NCI-H1694 treated with DMSO at 0.1 percent for 48 hours (cell line): ENCODE data around the gene MYRIP.
"Not testable (repeated sequence)": the region's sequence is repeated elsewhere in the genome, so short reads cannot be mapped to it uniquely, and the experiment has no call there.

ENCODE experiments used
- DNase-seq: peaks from one replicate; lab custom pipeline; 2025; lab: John Stamatoyannopoulos, UW

MYRIP gene

GRCh38 chr3:40042752-40043443 lies 233.5 kb downstream of the MYRIP start:
- DNase-seq, result no peak

GRCh38 chr3:40043444-40043755 lies 234.0 kb downstream of the MYRIP start:
- DNase-seq, result no peak

GRCh38 chr3:40044487-40044886 lies 235.1 kb downstream of the MYRIP start:
- DNase-seq, result no peak

DNA sequence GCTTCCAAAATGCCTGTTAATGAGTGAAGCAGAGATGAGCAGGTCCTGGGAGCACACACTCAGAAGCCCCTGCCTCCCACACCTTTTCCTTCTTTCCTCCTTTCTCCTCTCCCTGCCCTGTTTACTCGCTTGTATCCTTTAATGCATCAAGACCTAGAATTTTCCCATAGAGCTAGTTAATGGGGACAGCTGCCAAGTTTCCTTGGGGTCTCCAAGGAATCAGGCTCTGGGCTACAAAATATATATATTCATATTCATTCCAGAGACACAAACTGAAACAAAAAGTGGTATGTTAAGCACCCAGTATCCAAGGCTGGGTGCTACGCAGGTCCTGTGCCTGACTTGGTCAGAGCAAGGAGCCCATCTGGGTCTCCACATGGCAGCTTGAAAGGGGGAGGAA lies 235.6 kb downstream of the MYRIP start:
- DNase-seq, result no peak

- DNase-seq, result no peak
Observed at GRCh38 chr3:40046149-40046548, 236.7 kb downstream of the MYRIP start.

DNA sequence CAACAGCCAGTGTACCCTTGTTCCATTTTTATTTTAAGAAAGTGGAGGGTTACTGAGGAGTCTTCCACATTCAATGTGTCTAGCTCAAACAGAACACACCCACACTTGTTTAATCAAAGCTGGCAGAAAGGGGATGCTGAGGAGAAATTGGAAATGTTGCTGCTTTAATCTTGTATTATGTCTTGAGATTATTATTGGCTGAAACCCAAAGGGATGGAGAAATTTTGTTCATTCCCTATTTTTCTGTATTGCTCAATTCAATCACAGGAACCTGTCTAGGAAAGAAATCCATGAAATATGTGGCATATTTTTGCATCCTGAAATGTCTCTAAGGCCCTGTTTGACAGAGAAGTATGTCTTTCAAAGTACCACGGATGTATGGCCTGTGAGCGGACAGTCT lies 238.0 kb downstream of the MYRIP start:
- no peak for DNase-seq

- no peak for DNase-seq
Observed at GRCh38 chr3:40053663-40054062, 244.3 kb downstream of the MYRIP start.

DNA sequence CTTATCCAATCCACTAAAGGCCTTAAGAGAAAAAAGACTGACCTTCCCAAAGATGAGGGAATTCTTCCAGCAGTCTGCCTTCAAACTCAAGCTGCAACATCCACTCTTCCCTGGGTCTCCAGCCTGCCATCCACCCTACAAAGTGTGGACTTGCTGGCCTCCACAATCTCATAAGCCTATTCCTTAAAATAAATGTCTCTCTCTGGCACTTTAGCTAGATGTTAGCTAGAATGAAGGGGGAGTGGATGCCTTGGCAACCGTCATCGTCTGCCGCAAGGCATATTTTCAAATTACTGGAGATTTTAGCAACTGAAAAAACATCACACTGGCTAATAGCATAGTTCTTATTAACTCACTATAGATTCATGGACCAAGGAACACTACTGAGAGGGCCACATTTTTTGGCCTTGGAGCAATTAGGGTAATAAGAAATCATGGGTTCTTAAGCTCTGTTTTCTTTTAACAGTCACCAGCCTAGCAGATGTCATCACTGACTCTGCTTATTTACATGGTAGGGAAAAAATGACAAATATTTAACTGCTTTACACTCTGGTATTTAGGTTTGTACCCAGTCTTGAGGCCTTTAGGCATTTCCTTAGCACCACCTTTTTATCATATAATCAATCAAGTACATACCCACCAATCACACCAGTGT lies 245.3 kb downstream of the MYRIP start:
- no peak for DNase-seq

DNA sequence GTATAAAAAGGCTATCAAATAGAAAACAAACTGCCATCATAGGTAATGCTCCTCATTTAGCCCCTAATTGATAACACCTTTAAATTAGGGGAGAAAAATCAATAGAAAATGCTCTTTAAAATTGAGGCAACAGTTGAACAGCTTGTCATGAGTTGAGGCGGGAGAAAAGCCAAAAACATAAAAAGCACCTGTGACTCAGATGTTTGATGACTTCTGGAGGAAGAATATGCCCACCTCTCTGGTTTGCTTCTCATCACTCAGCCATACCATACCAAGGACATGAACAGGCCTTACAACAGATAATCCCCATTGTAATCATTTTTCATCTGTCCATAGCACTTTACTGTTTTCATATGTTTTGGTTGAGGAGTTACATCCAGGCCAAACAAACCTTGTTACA lies 246.0 kb downstream of the MYRIP start:
- DNase-seq, result no peak

- no peak for DNase-seq
Observed at GRCh38 chr3:40055956-40056355, 246.5 kb downstream of the MYRIP start.

DNA sequence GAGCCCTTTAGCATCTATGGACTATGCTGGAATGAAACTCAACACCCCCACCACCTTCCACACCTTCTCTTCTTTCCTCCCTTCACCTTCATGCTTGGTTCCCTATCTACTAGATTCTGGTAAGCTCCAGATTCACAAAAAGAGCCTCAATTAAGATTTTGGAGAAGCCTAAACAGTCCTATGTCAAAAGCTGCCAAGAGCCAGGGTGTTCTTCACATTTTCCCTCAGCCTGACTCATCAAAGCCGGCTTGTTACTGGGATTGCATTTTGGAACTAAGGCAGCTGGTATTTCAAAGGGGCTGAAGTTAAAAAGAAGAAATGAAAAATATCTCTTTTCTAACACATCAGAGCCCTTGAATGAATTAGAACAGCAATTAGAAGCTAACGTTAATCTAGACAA lies 247.7 kb downstream of the MYRIP start:
- no peak for DNase-seq

GRCh38 chr3:40057786-40058185 lies 248.4 kb downstream of the MYRIP start:
- DNase-seq, result no peak

DNA sequence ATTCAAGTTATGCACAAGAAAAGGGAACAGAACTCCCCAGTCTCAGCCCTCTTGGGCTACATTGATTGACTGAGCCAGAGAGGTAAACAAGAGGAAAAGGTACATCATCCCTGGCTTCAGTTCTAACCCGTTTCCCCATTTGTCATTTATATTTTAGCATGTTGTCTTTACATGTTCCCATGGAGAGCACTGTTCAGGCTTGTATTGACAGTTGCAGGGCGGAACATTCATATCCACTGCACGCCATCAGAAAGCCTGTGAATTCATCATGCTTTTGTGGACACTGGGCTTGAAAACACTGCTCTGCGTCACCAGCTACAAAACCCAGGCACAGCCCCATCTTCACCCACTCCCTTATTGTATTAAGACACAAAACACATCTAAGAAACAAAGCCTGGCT lies 259.2 kb downstream of the MYRIP start:
- no peak for DNase-seq

DNA sequence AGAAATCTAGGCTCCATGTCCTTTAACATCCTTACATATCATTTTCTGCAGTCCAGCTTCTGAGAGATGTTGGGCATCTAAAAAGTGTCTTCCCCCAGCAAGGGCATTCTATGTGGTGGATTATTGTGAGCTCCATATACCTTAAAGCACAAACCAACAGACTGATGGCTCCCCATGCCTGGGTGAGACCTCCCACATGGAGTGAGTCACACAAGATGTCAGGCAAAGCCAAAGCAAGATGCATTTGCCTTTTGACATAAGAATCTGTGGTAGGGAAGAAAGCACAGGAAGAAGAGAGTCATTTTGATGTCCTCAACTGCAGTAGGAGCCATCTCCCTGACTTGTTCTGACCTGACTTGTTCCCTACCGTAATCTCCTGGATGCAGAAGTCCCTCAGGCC lies 261.4 kb downstream of the MYRIP start:
- no peak for DNase-seq

GRCh38 chr3:40071683-40072238 lies 262.4 kb downstream of the MYRIP start:
- DNase-seq, result no peak

DNA sequence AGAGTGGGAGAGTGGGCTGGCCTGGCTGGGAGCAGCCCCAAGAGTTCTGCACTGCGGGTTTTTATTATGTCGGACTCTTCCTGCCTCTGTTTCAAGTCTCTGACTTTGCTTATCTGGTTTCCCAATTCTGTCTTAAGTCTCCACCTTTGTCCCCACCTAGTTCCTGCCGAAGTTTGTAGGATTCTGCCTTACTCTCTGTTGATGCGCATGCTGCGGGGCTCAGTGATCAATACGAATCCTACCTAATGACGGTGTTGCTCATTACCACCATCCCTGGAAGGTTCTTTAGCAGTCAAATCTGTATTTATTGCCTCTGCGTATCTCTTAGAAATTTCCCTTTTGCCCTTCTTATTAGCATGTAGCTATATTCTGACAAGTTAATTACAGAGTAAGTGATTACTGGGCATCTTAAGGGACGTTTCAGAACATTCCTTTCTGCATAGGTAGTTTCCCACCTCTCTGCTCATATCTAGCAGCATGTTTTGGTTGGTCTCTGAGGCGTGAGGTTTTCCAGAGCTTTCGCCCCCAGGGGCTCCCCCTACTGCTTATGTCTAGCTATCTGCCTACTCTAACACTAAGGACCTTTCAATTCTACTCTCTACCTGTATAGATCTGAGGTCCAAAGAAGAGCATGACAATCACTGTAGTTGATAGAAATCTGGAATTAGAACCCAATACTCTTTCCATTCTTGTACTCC lies 264.1 kb downstream of the MYRIP start:
- DNase-seq, result no peak

- not testable (repeated sequence) for DNase-seq
Observed at GRCh38 chr3:40077139-40077538, 267.7 kb downstream of the MYRIP start.

GRCh38 chr3:40077828-40078492 lies 268.6 kb downstream of the MYRIP start:
- DNase-seq, result not testable (repeated sequence)

DNA sequence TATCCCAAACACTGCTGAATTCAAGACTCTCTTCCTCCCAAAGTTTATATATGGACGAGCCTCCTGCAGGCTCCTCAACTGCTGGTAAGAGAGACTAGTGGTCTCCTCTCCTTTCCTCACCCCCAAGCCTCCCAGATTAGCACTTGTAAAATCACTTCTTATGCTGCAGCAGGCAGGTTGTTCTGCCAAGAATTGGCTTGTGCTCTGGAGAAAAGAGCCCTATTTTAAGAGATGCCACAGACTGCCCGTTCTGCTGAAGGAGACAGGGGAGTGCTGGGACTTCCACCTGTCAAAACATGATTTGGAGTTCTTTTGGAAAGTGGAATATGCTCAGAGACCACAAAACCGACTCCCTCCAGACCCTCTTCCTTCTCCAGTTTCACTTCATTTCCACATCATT lies 269.2 kb downstream of the MYRIP start:
- no peak for DNase-seq

DNA sequence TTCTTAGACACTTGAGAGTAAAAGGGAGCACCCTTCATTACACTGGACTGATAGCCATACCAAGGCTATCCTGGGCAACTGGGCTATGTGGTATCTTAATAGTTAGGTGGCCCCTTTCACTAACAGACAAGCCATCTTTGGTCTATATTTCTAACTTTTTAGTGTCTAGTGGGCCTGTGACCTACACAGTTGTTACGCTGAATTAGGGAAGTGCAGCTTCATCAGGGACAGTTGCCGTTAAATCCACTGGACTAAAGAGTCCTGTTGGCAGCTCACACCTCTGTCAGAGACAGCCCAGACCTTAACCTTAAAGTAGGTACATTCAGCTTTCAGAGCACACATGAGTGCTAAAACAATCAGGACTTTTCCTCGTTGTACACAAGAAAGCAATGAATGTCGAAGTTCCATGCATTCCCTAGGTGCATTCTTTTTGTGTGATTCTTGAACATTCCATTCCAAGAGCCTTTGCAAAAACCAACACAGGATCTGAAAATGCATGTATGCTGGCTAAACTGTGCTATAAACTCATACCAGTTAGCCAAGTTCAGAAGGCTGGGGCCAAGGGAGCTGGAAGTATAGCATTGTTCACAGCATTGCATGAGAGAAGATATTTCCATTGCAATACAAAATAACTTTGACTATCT lies 269.9 kb downstream of the MYRIP start:
- DNase-seq, result no peak

GRCh38 chr3:40079847-40080240 lies 270.4 kb downstream of the MYRIP start:
- DNase-seq, result no peak

- no peak for DNase-seq
Observed at GRCh38 chr3:40083066-40083465, 273.7 kb downstream of the MYRIP start.
